ENCODE measurements around the gene DNAJC18.

The DNAJC18 gene

GRCh38 chr5:139395844-139396640 is 43.3 kb downstream of the DNAJC18 start:
- no peaks in the 10 kb centered on the region for H3K4me1 ChIP-seq
- TF ChIP-seq, protein P1, sequence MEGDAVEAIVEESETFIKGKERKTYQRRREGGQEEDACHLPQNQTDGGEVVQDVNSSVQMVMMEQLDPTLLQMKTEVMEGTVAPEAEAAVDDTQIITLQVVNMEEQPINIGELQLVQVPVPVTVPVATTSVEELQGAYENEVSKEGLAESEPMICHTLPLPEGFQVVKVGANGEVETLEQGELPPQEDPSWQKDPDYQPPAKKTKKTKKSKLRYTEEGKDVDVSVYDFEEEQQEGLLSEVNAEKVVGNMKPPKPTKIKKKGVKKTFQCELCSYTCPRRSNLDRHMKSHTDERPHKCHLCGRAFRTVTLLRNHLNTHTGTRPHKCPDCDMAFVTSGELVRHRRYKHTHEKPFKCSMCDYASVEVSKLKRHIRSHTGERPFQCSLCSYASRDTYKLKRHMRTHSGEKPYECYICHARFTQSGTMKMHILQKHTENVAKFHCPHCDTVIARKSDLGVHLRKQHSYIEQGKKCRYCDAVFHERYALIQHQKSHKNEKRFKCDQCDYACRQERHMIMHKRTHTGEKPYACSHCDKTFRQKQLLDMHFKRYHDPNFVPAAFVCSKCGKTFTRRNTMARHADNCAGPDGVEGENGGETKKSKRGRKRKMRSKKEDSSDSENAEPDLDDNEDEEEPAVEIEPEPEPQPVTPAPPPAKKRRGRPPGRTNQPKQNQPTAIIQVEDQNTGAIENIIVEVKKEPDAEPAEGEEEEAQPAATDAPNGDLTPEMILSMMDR (IDR thresholded peaks at IDR 0.05), result no peak
- H3K4me3 ChIP-seq (ENCODE audit: low read depth, low read length), result no peak overlapping the region
- no peaks in the 10 kb centered on the region for H3K9me3 ChIP-seq (ENCODE audit: control insufficient read depth, low read length)
- no peaks in the 10 kb centered on the region for H3K79me2 ChIP-seq
- no peak overlapping the region for H3K9ac ChIP-seq
- H3K27ac ChIP-seq, result no peak overlapping the region
- no peaks in the 10 kb centered on the region for H3K27me3 ChIP-seq (ENCODE audit: control insufficient read depth, insufficient read depth, low read length)
- no peaks in the 10 kb centered on the region for H3K36me3 ChIP-seq (ENCODE audit: control insufficient read depth, insufficient read depth, low read length)
- no peak overlapping the region for H2AFZ ChIP-seq
- no peak overlapping the region for H3K4me2 ChIP-seq (ENCODE audit: low read length)

GRCh38 chr5:139394654-139395566 is 44.4 kb downstream of the DNAJC18 start, which contains the start of gene PROB1:
Gene PROB1, minus strand, starts transcription at chr5:139395104. Its CDS starts 23 bp downstream, at chr5:139395081.
- H3K79me2 ChIP-seq, result no peaks in the 10 kb centered on the region
- H3K9me3 ChIP-seq (ENCODE audit: control insufficient read depth, low read length), result no peaks in the 10 kb centered on the region
- H3K4me1 ChIP-seq, result no peaks in the 10 kb centered on the region
- peak within 1 kb of the TSS; percentile 36 for H3K27ac ChIP-seq
- TF ChIP-seq, protein P1 (IDR thresholded peaks at IDR 0.05), result no peak
- no peaks in the 10 kb centered on the region for H3K27me3 ChIP-seq (ENCODE audit: control insufficient read depth, insufficient read depth, low read length)
- H3K4me3 ChIP-seq (ENCODE audit: low read depth, low read length), result peak within 1 kb of the TSS; percentile 47
- peak within 1 kb of the TSS; percentile 59 for H3K4me2 ChIP-seq (ENCODE audit: low read length)
- no peaks in the 10 kb centered on the region for H3K36me3 ChIP-seq (ENCODE audit: control insufficient read depth, insufficient read depth, low read length)
- peak within 1 kb of the TSS; percentile 86 for H2AFZ ChIP-seq
- no peak within 1 kb of the TSS for H3K9ac ChIP-seq

DNA sequence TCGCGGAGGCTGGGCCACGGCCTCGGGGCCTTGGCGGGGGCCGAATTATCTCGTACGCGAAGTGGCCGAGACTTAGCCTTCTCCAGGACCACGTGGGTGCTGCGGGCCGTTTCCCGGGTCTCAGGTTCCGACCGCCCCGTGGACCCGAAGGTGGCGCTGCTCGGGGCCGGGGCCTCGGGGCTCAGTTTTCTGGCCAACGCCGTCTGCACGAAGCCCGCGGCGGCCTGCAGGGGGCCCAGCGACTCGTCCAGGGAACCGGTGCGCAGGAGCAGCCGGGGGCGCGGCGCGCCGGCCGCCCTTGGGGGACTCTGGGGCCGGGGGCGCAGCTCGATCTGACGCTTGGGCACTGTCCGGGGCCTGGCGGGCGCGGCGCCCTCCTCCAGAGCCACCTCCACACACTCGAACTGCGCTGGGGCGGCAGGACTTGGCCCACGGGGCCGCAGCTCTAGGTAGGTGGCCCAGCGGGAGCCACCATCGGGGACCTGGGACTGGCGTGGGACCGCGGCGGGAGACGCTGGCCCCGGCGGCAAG is 45.1 kb downstream of the DNAJC18 start:
- peak overlapping the region; percentile 36 for H3K27ac ChIP-seq
- H3K27me3 ChIP-seq (ENCODE audit: control insufficient read depth, insufficient read depth, low read length), result no peaks in the 10 kb centered on the region
- no peak overlapping the region for H3K9ac ChIP-seq
- H3K4me1 ChIP-seq, result no peaks in the 10 kb centered on the region
- H3K4me3 ChIP-seq (ENCODE audit: low read depth, low read length), result peak overlapping the region; percentile 47
- TF ChIP-seq, protein P1 (IDR thresholded peaks at IDR 0.05), result peak; percentile 24
- no peaks in the 10 kb centered on the region for H3K79me2 ChIP-seq
- peak overlapping the region; percentile 86 for H2AFZ ChIP-seq
- peak overlapping the region; percentile 59 for H3K4me2 ChIP-seq (ENCODE audit: low read length)
- no peaks in the 10 kb centered on the region for H3K36me3 ChIP-seq (ENCODE audit: control insufficient read depth, insufficient read depth, low read length)
- H3K9me3 ChIP-seq (ENCODE audit: control insufficient read depth, low read length), result no peaks in the 10 kb centered on the region

DNA sequence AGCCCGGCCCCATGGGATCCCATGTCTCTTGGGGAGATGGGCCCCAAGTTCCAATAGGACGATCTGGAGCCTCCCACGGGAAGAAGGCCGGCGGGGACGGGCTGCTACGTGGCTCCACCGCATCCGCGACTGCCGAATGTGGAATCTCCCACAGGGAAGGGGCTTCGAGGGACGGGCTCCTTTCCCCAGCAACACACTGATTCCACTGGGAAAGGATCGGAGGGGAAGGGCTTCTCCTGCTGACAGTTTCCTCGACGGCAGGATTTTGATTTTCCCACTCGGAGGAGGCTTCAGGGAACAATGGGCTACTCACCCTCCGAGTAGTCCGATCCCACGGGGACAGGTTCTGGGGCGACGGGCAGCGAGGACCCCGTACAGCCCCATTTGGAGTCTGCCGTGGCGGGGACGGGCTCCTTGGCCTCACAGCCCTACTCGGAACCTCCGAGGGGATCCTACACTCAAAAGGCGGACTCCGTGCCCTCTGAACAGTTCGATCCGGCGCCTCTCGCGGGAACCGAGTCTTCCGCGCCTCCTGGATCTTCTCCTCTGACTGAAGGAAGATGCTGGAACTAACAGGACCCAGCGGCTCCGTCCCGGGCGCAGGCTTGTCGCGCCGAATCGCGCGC is 45.7 kb downstream of the DNAJC18 start:
- peak overlapping the region; percentile 86 for H2AFZ ChIP-seq
- TF ChIP-seq, protein P1 (IDR thresholded peaks at IDR 0.05), result no peak
- no peaks in the 10 kb centered on the region for H3K27me3 ChIP-seq (ENCODE audit: control insufficient read depth, insufficient read depth, low read length)
- H3K27ac ChIP-seq, result no peak overlapping the region
- H3K79me2 ChIP-seq, result no peaks in the 10 kb centered on the region
- H3K4me1 ChIP-seq, result no peaks in the 10 kb centered on the region
- H3K9me3 ChIP-seq (ENCODE audit: control insufficient read depth, low read length), result no peaks in the 10 kb centered on the region
- H3K36me3 ChIP-seq (ENCODE audit: control insufficient read depth, insufficient read depth, low read length), result no peaks in the 10 kb centered on the region
- peak overlapping the region; percentile 47 for H3K4me3 ChIP-seq (ENCODE audit: low read depth, low read length)
- H3K4me2 ChIP-seq (ENCODE audit: low read length), result peak overlapping the region; percentile 59
- peak overlapping the region; percentile 6 for H3K9ac ChIP-seq

Data from parathyroid adenoma (tissue), 2 donors.